Hematopoietic multipotent progenitor cell treated with erythropoietin and hydrocortisone succinate and interleukin-3 and kit ligand, for 17 days (in vitro differentiated cells): ENCODE results near the gene TRPV4.
A peak's percentile ranks its signal among the peaks of the same experiment; 100 is the strongest.

Experiments
- DNase-seq: peaks from one replicate; pipeline ENCODE4 v3.0.0-alpha.2; 2015; ENCODE audit warnings: low spot score

The TRPV4 gene

DNA sequence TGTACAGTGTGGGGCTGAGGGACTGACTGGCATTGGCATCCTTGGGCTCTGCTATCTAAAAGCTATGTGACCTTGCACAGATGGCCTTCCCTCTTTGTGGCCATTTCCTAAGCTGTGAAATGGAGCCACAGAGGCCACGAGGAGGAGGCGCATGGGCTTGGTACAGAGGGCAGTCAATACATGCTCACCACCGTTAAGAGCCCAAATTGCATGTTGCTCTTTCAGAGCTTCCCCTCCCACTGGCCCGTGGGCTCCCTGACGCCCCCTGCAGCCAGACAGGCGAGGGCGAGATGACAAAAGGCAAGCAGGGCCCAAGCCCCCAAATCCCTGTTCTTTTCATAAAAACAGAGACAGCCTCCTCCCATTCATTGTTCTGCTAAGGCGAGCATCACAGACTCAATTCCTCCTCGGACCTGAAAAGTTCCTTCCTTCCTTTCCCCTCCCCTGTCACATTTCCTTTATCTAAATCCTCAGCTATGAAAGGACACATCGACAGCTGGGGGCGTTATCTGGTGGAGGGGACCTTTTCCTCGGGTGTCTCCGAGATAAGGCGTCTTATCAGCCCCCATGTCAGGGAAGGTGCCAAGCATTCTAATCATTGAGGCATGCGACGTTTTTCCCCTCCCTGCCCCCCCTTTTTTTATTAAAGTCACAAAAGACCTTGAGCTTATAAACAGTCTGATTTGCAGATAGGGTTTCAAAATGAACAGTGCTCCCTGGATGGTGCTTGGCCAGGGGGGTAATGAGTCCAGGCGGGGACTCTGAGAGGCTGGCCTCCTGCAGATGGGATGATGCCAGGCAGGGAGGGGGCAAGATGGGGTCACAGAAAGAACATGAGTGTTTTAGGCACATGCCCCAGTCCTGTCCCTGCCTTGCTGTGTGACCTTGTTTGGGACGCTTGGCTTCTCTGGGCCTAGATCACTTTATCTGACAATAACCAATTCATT lies 93.2 kb downstream of the TRPV4 start:
- DNase-seq: peak; percentile 8

DNA sequence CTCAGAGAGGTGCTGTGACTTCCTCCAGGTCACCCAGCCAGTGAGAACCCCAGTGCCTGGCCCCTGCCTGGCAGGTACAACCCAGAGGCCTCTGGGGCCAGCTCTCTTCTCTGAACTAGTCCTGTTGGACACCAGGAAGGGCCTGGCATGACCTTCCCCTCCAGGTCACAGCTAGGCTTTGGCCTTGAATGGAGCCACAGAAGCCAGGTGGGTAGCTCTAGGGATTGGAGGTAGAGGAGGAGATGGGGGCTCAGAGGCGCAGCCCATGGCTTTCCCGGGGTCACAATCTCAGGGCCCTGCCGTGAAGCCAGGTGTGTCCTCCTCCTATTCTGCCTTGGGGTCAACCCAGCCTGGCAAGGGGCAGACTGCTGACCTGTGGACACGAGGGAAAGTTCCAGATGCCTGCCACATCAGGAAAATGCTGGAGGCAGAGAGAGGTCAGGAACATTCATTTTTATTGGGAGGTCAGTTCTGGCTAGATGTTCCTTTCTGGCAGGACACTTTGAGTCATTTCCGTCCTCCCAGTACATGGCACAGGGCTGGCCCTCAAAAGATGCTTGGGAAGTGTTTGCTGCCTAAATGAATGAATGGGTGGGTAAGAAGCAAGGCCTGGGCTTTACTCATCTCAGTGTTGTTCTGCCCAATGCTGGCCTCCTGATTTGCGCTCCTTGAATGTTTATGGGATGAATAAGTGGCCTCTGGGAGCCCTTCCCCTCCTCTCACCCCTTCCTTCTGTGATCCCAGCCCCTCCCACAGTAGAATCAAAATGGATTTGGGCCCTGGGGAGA lies 94.1 kb downstream of the TRPV4 start:
- no peak for DNase-seq

DNA sequence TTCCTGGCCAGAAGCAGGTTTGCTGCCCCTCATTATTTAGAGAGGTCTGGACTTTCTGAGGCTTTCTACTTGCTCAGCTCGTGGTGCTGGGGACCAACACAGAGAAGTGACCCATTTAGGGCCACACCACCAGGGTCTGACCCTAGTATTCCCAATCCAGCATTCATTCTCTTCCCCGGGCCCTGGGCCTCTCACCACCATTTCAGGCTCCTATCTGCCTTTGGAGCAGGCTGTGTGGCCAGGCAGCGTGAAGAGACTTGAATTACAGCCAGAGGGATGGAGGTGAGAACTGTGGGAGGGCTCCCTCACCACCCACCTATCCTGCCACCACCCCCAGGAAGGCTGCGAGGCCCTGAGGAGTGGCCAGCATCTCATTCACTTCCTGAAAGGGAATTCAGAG lies 95.0 kb downstream of the TRPV4 start:
- no peak for DNase-seq

DNA sequence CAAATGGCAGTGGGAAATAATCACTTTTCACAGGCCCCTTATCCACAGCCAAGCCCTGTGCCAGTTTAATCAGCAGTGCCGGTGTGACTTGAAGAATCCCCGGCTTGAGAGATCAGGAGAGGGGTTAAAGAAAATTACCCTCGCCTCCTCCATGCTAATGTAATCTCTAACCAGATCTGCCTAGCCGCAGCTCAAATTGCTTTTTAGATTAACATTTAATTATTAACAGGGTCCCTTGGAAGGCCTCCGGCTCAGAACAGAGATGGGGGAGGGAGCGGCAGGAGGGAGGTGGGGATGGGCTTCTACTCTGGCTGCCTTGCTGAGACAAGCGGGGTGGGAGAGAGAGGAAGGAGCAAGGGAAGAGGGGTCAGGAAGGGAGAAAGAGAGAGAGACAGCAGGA lies 95.6 kb downstream of the TRPV4 start:
- no peak for DNase-seq

DNA sequence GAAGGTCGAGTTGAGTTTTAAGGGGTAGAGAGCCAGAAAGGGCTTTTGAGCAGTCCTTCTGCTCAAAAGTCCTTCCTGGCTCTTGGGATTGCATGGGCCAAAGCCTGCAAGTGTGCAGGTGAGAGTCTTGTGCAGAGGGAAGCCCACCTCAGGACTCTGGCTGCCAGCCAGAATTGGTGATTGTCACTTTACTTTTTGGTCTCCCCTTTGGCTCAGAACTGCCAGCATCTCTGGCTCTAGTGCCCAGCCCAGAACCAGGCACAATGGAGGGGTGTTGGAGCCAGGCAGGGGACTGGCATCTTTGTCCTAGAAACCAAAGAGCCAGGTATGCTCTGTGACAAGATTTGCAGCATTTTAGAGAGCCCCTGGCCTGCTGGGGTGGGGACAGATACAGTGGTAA lies 96.1 kb downstream of the TRPV4 start:
- no peak for DNase-seq

DNA sequence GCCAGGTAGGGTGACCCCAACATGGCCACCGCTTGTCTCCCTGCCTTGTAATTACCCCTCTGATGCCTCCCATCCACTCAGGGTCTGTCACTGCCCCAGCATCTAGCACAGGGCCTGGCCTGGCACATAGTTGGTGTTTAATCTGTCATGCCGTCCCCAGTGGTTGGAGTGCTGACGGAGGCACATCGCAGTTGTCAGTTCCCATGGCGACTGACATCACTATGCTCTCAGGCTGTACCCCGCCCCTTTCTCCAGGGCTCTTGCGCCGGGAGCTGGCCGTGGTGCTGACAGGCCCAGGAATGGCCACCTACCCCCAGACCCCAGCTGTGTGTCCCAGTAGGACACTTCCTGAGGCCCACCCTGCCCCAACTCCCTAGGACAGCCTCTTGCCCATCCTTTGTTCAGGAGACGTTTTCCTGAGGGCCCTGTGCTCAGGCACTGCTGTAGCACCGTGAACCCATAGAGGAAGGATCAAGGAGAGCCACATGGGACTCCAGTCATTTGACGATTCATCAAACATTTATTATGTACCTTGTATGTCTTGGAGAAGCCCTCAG lies 96.6 kb downstream of the TRPV4 start:
- DNase-seq: no peak

DNA sequence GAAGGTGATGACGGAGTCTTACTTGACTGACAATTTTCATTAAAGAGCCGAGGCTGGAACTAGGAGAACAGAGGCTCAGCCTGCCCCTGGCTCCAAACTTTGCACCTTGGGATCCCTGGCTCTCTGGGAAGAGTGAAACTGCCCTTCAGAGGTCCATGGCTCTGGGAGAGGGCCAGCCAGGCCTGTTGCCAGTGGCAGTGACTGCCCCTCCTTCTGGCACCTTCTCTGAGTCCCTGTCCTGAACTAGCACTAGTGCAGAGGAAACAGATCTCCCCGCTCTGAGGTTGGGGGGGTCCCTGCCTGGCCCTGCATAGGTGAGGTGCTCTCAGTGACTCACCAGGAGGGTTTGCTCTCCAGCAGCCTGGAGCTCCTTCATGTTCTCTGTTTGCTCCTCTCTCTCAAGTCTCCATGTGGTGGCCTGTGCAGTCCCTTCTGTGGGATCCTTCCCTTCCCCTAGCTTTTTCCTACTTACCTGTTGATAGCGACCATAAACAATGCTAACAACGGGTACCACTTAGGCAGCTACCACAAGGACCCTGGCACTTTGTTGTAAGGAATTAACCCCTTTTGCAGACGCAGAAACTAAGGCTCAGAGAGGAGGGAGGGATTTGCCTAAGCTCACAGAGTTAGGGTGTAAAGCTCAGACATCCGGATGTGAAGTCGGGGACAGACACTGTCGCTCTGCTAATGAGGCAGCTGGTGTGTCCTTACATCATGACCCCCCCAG lies 97.2 kb downstream of the TRPV4 start:
- DNase-seq: no peak

DNA sequence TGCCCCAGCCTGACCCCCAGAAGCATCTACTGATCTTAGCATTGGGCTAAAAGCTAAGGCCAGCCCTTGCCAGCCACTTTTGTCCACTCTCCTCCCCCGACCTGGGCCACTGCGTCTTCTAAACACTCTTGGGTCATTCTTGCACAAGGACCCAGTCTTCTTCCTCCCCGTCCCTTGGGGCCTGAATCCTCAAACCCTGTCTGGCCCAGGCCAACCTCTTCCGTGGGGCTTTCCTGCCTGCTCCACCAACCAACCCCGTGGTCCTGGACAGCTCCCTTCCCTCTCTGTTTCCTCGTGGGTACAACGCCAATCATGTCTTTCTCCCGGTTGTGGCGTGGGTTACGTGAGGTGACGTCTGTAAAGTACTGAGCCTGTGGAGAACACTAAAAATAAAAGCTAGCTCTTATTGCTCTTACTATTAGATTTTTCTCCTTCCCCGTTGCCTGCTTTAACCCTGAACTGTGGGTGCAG lies 98.1 kb downstream of the TRPV4 start:
- DNase-seq: no peak

DNA sequence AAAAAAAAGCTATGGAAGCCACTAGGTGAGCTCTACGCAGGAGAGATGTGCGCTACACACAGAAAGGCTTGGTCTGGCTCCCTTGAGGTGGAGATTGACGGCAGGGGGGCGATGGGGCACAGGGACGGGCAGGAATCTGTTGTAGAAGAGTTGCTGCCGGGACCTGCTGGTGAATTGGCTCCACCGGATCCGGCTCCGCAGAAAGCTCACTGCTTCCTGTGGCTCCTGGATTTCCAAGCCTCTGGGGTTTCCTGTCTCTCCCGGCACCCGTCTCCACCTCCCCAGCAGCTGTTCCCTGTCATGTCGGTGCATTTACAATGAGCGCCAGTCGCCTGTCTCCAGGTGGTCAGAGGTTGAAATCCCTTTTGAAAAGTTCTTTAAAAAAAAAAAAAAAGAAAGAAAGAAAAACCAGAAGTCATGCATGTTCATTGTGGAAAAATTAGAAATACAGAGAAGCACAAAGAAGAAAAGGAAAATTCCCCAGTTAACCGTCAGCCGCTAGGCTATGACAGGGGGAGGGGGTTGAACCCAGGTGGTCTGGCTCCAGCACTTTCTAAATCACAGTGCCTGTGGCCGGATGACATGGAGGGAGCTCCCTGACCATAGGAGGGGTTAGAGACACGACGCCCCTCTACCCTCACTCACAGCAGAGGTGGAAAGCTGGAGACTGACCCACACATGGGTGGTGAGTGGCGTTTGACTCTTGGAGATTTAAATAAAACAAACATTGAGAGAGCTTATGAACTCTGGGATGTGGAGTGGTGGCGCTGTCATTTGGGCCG lies 98.8 kb downstream of the TRPV4 start:
- DNase-seq: no peak
